IMR-90 (cell line): ENCODE results near the gene CCDC180. TPM values are rescaled to one million over a fixed set of nuclear protein-coding genes. Genes with fewer than 3 reads are reported as not detected.

Experiments
- ATAC-seq: fragments of 200-7000 bp; cut with Tn5 transposase; 2 replicates; pipeline ENCODE4 v1.9.1; 2020; ENCODE audit warnings: low read depth, mild to moderate bottlenecking, moderate library complexity
- BruUV-seq: library from RNA; stranded (reverse); fragments of 400-500 nt; replicated peaks from 2 replicates; lab custom pipeline; 2021; lab: Mats Ljungman, UMichigan
- CTCF ChIA-PET: fragments of 300-600 bp; formaldehyde crosslinking; extraction: SDS; loops from one replicate; lab custom pipeline; 2021; ENCODE audit warnings: antibody characterized with exemption; lab: Yijun Ruan, JAX
- POLR2A ChIA-PET: fragments of 300-600 bp; sonication (Branson Sonifier 250); formaldehyde crosslinking; loops from one replicate; lab custom pipeline; 2022; ENCODE audit warnings: antibody characterized with exemption; ENCODE audit not compliant: unreplicated experiment; lab: Charles Lee
- DNase-seq: peaks from one replicate; pipeline ENCODE4 v3.0.0; 2013
- H2AFZ ChIP-seq: replicated peaks from 2 replicates; pipeline ENCODE3; 2013; ENCODE audit warnings: low read length, mild to moderate bottlenecking; ENCODE audit not compliant: poor library complexity
- H2AK5ac ChIP-seq: 2 replicates; pipeline ENCODE4 v1.6.1; 2013; ENCODE audit warnings: low read depth, low read length, inconsistent platforms
- H2AK9ac ChIP-seq: replicated peaks from 2 replicates; pipeline ENCODE3; 2013; ENCODE audit warnings: mild to moderate bottlenecking, low read depth, low read length, moderate library complexity; ENCODE audit not compliant: poor library complexity
- H2BK120ac ChIP-seq: 2 replicates; pipeline ENCODE4 v1.6.1; 2013; ENCODE audit warnings: low read depth, low read length, inconsistent platforms
- H2BK15ac ChIP-seq: 3 replicates; pipeline ENCODE4 v1.6.1; 2013; ENCODE audit warnings: low read depth, low read length, inconsistent platforms
- H2BK20ac ChIP-seq: 2 replicates; pipeline ENCODE4 v1.6.1; 2013; ENCODE audit warnings: low read depth, mild to moderate bottlenecking, inconsistent platforms, low read length, moderate library complexity
- H2BK5ac ChIP-seq: 2 replicates; pipeline ENCODE4 v1.6.1; 2013; ENCODE audit warnings: mild to moderate bottlenecking, low read depth, low read length, inconsistent platforms; ENCODE audit not compliant: poor library complexity, severe bottlenecking
- H3K14ac ChIP-seq: replicated peaks from 2 replicates; pipeline ENCODE4 v1.6.1; 2013; ENCODE audit warnings: low read depth, low read length, inconsistent platforms
- H3K18ac ChIP-seq: 2 replicates; pipeline ENCODE4 v1.6.1; 2013; ENCODE audit warnings: low read depth, low read length, control low read depth
- H3K23ac ChIP-seq: 2 replicates; pipeline ENCODE4 v1.6.1; 2013; ENCODE audit warnings: low read depth, low read length, inconsistent platforms
- H3K27ac ChIP-seq: 2 replicates; pipeline ENCODE4 v1.5.1; 2013; ENCODE audit warnings: mild to moderate bottlenecking, control low read depth, low read length; ENCODE audit not compliant: insufficient read depth
- H3K27me3 ChIP-seq: 2 replicates; pipeline ENCODE4 v1.6.1; 2013; ENCODE audit warnings: low read length; ENCODE audit not compliant: control insufficient read depth, insufficient read depth
- H3K36me3 ChIP-seq: 2 replicates; pipeline ENCODE4 v1.6.1; 2013; ENCODE audit warnings: low read length, mixed read lengths; ENCODE audit not compliant: control insufficient read depth, insufficient read depth
- H3K4ac ChIP-seq: 2 replicates; pipeline ENCODE4 v1.6.1; 2013; ENCODE audit warnings: low read depth, low read length, inconsistent platforms
- H3K4me1 ChIP-seq: 2 replicates; pipeline ENCODE4 v1.6.1; 2013; ENCODE audit warnings: low read length, mixed read lengths; ENCODE audit not compliant: control insufficient read depth, insufficient read depth
- H3K4me2 ChIP-seq: 2 replicates; pipeline ENCODE4 v1.6.1; 2013; ENCODE audit warnings: low read depth, mild to moderate bottlenecking, control low read depth, low read length, moderate library complexity
- H3K4me3 ChIP-seq: 2 replicates; pipeline ENCODE4 v1.5.1; 2013; ENCODE audit warnings: low read depth, mild to moderate bottlenecking, control low read depth, low read length, moderate library complexity; ENCODE audit not compliant: insufficient read depth
- H3K56ac ChIP-seq: 2 replicates; pipeline ENCODE4 v1.6.1; 2013; ENCODE audit warnings: low read length, inconsistent platforms; ENCODE audit not compliant: insufficient read depth; ENCODE audit errors: extremely low read depth
- H3K79me1 ChIP-seq, 2 experiments: 2 replicates each; pipeline ENCODE4 v1.6.1; 2013; ENCODE audit warnings: low read length in 2 of 2, inconsistent platforms in 1 of 2, low read depth in 1 of 2
- H3K9ac ChIP-seq: 2 replicates; pipeline ENCODE4 v1.6.1; 2013; ENCODE audit warnings: low read depth, low read length, control low read depth
- H3K9me1 ChIP-seq: 2 replicates; pipeline ENCODE4 v1.6.1; 2013; ENCODE audit warnings: low read length, inconsistent platforms; ENCODE audit not compliant: insufficient read depth
- H3K9me3 ChIP-seq: 2 replicates; pipeline ENCODE4 v1.6.1; 2013; ENCODE audit warnings: low read length; ENCODE audit not compliant: control insufficient read depth, insufficient read depth
- H4K20me1 ChIP-seq: 2 replicates; pipeline ENCODE4 v1.6.1; 2013; ENCODE audit warnings: low read length, inconsistent platforms; ENCODE audit not compliant: insufficient read depth
- H4K5ac ChIP-seq: 2 replicates; pipeline ENCODE4 v1.6.1; 2013; ENCODE audit warnings: mild to moderate bottlenecking, low read depth, low read length, control low read depth
- H4K8ac ChIP-seq, 2 experiments: 2 replicates each; pipeline ENCODE4 v1.6.1; 2013; ENCODE audit warnings: low read depth in 2 of 2, low read length in 2 of 2, control low read depth in 1 of 2, inconsistent platforms in 1 of 2
- H4K91ac ChIP-seq: 2 replicates; pipeline ENCODE4 v1.6.1; 2013; ENCODE audit warnings: low read depth, low read length, inconsistent platforms; ENCODE audit not compliant: insufficient read depth
- BHLHE40 ChIP-seq: fragments of 150-350 bp; IDR thresholded peaks from 2 replicates; pipeline ENCODE4 v1.6.1; 2016; ENCODE audit warnings: mild to moderate bottlenecking, low read depth, low read length
- CEBPB ChIP-seq: IDR thresholded peaks from 2 replicates; pipeline ENCODE4 v1.6.1; 2012; ENCODE audit warnings: low read depth, low read length, improper control_type of control experiment
- CHD1 ChIP-seq: IDR thresholded peaks from 2 replicates; pipeline ENCODE4 v1.6.1; 2012; ENCODE audit warnings: low read depth, low read length, improper control_type of control experiment
- CTCF ChIP-seq: conservative IDR thresholded peaks from 2 replicates; pipeline ENCODE4 v1.5.1; 2012; ENCODE audit warnings: mild to moderate bottlenecking, low read depth, low read length, improper control_type of control experiment
- MAFK ChIP-seq: IDR thresholded peaks from 2 replicates; pipeline ENCODE4 v1.6.1; 2012; ENCODE audit warnings: low read depth, low read length, improper control_type of control experiment
- MAZ ChIP-seq: IDR thresholded peaks from 2 replicates; pipeline ENCODE4 v1.6.1; 2012; ENCODE audit warnings: low read depth, mild to moderate bottlenecking, low read length, improper control_type of control experiment, moderate library complexity, borderline replicate concordance
- MXI1 ChIP-seq: IDR thresholded peaks from 2 replicates; pipeline ENCODE4 v1.6.1; 2012; ENCODE audit warnings: low read depth, mild to moderate bottlenecking, low read length, moderate library complexity, borderline replicate concordance
- RCOR1 ChIP-seq: IDR thresholded peaks from 2 replicates; pipeline ENCODE4 v1.6.1; 2012; ENCODE audit warnings: mild to moderate bottlenecking, low read length, improper control_type of control experiment; ENCODE audit not compliant: insufficient replicate concordance
- SMC3 ChIP-seq: fragments of 150-350 bp; IDR thresholded peaks from 2 replicates; pipeline ENCODE4 v1.6.1; 2016; ENCODE audit warnings: low read depth, mild to moderate bottlenecking, antibody characterized with exemption, low read length, moderate library complexity
- WGBS, 2 experiments: methylation state at CpG; one replicate each; pipeline versions ENCODE4 v1.1.5 to v1.1.7; 2013; ENCODE audit warnings: missing lambda C conversion rate in 2 of 2; ENCODE audit not compliant: insufficient read length in 1 of 2; ENCODE audit errors: extremely low coverage in 2 of 2; 5-methylcytosine and 5-hydroxymethylcytosine counted together
- dilution Hi-C: fragments of 300-500 bp; cut with HindIII; formaldehyde crosslinking; loops from one replicate; pipeline ENCODE4 v1.14.3; 2018; ENCODE audit warnings: low sequenced_read_pairs; ENCODE audit not compliant: unreplicated experiment
- in situ Hi-C: fragments of 300-500 bp; cut with MboI; formaldehyde crosslinking; loops from 3 replicates; pipeline ENCODE4 v1.14.3; 2019; ENCODE audit warnings: low sequenced_read_pairs, inconsistent platforms, mixed read lengths
- intact Hi-C: fragments of 100-400 bp; cut with micrococcal nuclease; formaldehyde crosslinking; loops from 2 replicates; pipeline ENCODE4 v1.10.0; 2022
- polyA plus RNA-seq, 3 experiments: library from polyadenylated mRNA; depleted of rRNA; stranded (reverse); fragments of >200 nt; gene quantifications; 2 replicates each; pipeline ENCODE4 v1.2.3, GENCODE V29; 2012; ENCODE audit warnings: low replicate concordance in 1 of 3
- total RNA-seq: library from RNA; depleted of rRNA; stranded (reverse); fragments of >200 nt; gene quantifications from 2 replicates; pipeline ENCODE4 v1.2.3, GENCODE V29; 2012
- TF ChIP-seq, protein P1 (sequence below): fragments of 150-350 bp; IDR thresholded peaks from 2 replicates; pipeline ENCODE4 v1.6.1; 2017; ENCODE audit warnings: mild to moderate bottlenecking, antibody characterized with exemption, low read length, low read depth
- TF ChIP-seq, protein P2 (sequence below): fragments of 150-350 bp; IDR thresholded peaks from 2 replicates; pipeline ENCODE4 v1.6.1; 2016; ENCODE audit warnings: low read depth, mild to moderate bottlenecking, low read length, moderate library complexity, borderline replicate concordance

CCDC180 gene
- total and polyA plus RNA-seq, 2 of the 4 experiments (the other 2 are of a cell fraction), result 0.24 to 0.90 TPM

- H3K9ac ChIP-seq, result no peak overlapping the region
- no peak overlapping the region for H2BK120ac ChIP-seq
- H4K20me1 ChIP-seq, result no peaks in the 10 kb centered on the region
- H4K5ac ChIP-seq, result no peak overlapping the region
- no peak overlapping the region for H2AFZ ChIP-seq
- H3K14ac ChIP-seq, result no peak overlapping the region
- no peaks in the 10 kb centered on the region for H3K9me3 ChIP-seq
- H2BK15ac ChIP-seq, result no peak overlapping the region
- no peak overlapping the region for H3K23ac ChIP-seq
- DNase-seq (no peak), ATAC-seq (no peak)
- H3K79me1 ChIP-seq, result no peaks in the 10 kb centered on the region
- no peaks in the 10 kb centered on the region for H3K4me1 ChIP-seq
- no peak overlapping the region for H3K4ac ChIP-seq
- ChIA-PET POLR2A (no interaction called here), CTCF (no interaction called here)
- no peak overlapping the region for H3K56ac ChIP-seq
- no peak overlapping the region for H4K91ac ChIP-seq
- H2BK20ac ChIP-seq, result no peak overlapping the region
- in situ Hi-C loops (no loop called here), intact Hi-C loops (no loop called here), dilution Hi-C loops (no loop called here)
- no peak overlapping the region for H3K27ac ChIP-seq
- 63% methylated on average over 3 of the region's 6 CpGs; no CpG with 5 or more reads in 1 of the 2 experiments for WGBS, 2 experiments
- H3K27me3 ChIP-seq, result no peaks in the 10 kb centered on the region
- H4K8ac ChIP-seq, result no peak overlapping the region
- TF ChIP-seq CHD1 (no peak), SMC3 (no peak), CTCF (no peak), CEBPB (no peak), MXI1 (no peak), MAZ (no peak), RCOR1 (no peak), MAFK (no peak), BHLHE40 (no peak)
- TF ChIP-seq, protein P1, sequence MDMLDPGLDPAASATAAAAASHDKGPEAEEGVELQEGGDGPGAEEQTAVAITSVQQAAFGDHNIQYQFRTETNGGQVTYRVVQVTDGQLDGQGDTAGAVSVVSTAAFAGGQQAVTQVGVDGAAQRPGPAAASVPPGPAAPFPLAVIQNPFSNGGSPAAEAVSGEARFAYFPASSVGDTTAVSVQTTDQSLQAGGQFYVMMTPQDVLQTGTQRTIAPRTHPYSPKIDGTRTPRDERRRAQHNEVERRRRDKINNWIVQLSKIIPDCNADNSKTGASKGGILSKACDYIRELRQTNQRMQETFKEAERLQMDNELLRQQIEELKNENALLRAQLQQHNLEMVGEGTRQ, result no peak
- TF ChIP-seq, protein P2, sequence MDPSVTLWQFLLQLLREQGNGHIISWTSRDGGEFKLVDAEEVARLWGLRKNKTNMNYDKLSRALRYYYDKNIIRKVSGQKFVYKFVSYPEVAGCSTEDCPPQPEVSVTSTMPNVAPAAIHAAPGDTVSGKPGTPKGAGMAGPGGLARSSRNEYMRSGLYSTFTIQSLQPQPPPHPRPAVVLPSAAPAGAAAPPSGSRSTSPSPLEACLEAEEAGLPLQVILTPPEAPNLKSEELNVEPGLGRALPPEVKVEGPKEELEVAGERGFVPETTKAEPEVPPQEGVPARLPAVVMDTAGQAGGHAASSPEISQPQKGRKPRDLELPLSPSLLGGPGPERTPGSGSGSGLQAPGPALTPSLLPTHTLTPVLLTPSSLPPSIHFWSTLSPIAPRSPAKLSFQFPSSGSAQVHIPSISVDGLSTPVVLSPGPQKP, result no peak
- H2AK9ac ChIP-seq, result no peak overlapping the region
- no peak overlapping the region for H2BK5ac ChIP-seq
- no peak overlapping the region for H3K4me3 ChIP-seq
- no peaks in the 10 kb centered on the region for H3K9me1 ChIP-seq
- no peak overlapping the region for H2AK5ac ChIP-seq
- BruUV-seq, result no TSS peak
- no peaks in the 10 kb centered on the region for H3K36me3 ChIP-seq
- H3K18ac ChIP-seq, result no peak overlapping the region
- no peak overlapping the region for H3K4me2 ChIP-seq
These were observed 11.0 kb downstream of the CCDC180 start for GRCh38 chr9:97318433-97318832.
